Adipocyte (in vitro differentiated cells): ENCODE results near the gene ASTN2.

Source experiments
- DNase-seq: peaks from one replicate; pipeline ENCODE4 v3.0.0-alpha.2; 2015; ENCODE audit warnings: low read depth
- H3K27me3 ChIP-seq: replicated peaks from 2 replicates; pipeline ENCODE4 v1.7.0; 2013; ENCODE audit warnings: mild to moderate bottlenecking, low read length, moderate library complexity; ENCODE audit not compliant: control insufficient read depth, insufficient read depth
- H3K36me3 ChIP-seq: 2 replicates; pipeline ENCODE4 v1.7.0; 2013; ENCODE audit warnings: low read length, mild to moderate bottlenecking, moderate library complexity; ENCODE audit not compliant: control insufficient read depth, insufficient read depth, severe bottlenecking
- H3K4me1 ChIP-seq: 2 replicates; pipeline ENCODE4 v1.7.0; 2013; ENCODE audit warnings: mild to moderate bottlenecking, low read length, moderate library complexity; ENCODE audit not compliant: control insufficient read depth, insufficient read depth
- H3K4me3 ChIP-seq: 2 replicates; pipeline ENCODE4 v1.7.0; 2013; ENCODE audit warnings: mild to moderate bottlenecking, low read length, moderate library complexity
- H3K9ac ChIP-seq: 2 replicates; pipeline ENCODE4 v1.7.0; 2013; ENCODE audit warnings: mild to moderate bottlenecking, low read length, moderate library complexity
- H3K9me3 ChIP-seq: 2 replicates; pipeline ENCODE4 v1.7.0; 2013; ENCODE audit warnings: mild to moderate bottlenecking, low read length, moderate library complexity; ENCODE audit not compliant: control insufficient read depth

ASTN2 gene

DNA sequence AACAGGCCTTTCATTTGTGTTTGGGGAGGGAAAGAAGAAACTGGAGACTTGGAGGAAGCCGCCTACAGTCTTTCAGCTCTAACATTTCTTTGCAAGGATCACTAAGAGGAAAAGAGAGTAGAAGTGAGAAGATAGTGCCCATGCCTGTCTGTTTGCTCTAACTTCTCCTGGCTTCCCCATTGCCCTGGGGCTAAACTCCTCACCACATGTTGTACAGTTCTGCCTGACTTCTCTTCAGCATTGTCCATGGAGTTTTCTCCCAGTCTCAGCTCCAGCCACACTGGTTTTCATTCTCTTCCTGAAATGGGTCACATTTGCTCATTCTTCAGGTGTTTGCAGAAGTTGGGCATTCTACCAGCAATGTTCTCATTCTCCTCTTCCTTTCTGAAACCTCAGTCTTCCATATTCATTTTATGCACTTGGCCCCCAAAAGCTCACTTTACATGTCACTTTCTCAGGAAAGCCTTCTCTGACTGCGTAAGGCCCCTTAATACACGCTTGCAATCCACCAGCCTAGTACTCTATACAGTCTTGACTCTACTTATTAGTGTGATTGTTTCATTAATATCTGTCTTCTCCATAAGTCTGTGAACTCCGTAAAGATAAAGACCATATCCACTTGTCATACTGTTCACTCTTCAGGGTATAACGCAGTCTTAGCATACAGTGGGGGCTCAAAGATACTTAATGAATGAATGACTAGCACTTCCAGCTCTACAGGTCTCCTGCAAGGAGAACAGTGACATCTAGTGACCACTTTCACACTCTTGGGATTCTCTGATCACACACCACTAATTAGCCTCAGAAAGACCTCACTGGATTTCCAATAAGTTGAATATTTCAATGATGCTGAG lies 768.0 kb downstream of the ASTN2 start:
- H3K4me1 ChIP-seq, result peaks cover 34% of the 10 kb centered on the region
- H3K4me3 ChIP-seq, result no peak overlapping the region
- no peak overlapping the region for H3K9ac ChIP-seq
- no peaks in the 10 kb centered on the region for H3K9me3 ChIP-seq
- DNase-seq, result peak; percentile 76
- H3K36me3 ChIP-seq, result no peaks in the 10 kb centered on the region
- no peaks in the 10 kb centered on the region for H3K27me3 ChIP-seq

DNA sequence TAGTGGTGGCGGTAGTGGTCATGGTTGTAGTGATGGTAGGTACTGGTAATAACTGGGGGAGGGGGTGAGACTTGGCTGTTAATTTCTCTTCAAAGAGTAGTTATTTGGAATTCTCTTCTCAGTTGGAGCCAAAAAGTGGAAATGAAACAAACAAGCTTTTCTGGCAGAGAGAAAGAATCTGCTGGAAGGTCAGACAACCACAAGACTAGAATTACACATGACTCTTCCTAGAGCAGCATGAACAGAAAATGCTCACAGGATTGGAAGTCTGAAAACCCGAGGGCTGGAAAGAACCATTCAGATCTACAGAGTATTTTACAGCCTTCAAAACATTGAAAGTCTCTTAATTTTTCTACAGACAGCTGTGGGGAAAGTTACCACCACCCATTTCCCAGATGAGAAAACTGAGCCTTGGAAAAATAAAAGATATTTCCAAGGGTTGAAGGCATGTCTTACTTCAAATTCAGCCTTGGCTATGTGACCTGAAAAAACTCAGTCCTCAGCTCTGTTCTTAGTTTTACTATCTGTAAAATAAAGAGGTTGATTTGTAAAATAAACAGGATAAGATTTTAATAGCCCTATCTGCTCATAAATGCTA lies 770.7 kb downstream of the ASTN2 start:
- DNase-seq, result peak; percentile 77
- no peaks in the 10 kb centered on the region for H3K9me3 ChIP-seq
- no peaks in the 10 kb centered on the region for H3K36me3 ChIP-seq
- no peaks in the 10 kb centered on the region for H3K27me3 ChIP-seq
- no peak overlapping the region for H3K4me3 ChIP-seq
- no peak overlapping the region for H3K9ac ChIP-seq
- H3K4me1 ChIP-seq, result peaks cover 34% of the 10 kb centered on the region

DNA sequence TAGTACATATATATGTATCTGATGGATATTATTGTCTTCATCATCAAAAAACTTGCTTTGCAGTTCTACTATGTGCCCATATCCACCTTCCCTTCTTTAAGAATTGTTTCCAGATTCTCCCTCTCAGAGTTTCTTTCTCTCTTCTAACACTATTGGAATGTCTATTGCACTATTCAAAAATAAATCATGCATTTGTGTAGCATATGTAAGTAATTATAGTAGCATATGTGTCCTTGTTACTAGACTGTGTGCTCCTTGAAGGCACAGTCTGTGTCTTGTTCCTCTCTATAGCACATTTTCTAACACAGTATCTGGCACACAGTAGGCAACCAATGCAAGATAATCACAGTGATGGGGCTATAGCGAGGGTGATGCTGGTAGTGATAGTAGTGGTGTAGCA lies 771.2 kb downstream of the ASTN2 start:
- no peaks in the 10 kb centered on the region for H3K27me3 ChIP-seq
- DNase-seq, result peak; percentile 83
- H3K4me3 ChIP-seq, result no peak overlapping the region
- H3K36me3 ChIP-seq, result no peaks in the 10 kb centered on the region
- H3K9ac ChIP-seq, result no peak overlapping the region
- peaks cover 34% of the 10 kb centered on the region for H3K4me1 ChIP-seq
- H3K9me3 ChIP-seq, result no peaks in the 10 kb centered on the region

DNA sequence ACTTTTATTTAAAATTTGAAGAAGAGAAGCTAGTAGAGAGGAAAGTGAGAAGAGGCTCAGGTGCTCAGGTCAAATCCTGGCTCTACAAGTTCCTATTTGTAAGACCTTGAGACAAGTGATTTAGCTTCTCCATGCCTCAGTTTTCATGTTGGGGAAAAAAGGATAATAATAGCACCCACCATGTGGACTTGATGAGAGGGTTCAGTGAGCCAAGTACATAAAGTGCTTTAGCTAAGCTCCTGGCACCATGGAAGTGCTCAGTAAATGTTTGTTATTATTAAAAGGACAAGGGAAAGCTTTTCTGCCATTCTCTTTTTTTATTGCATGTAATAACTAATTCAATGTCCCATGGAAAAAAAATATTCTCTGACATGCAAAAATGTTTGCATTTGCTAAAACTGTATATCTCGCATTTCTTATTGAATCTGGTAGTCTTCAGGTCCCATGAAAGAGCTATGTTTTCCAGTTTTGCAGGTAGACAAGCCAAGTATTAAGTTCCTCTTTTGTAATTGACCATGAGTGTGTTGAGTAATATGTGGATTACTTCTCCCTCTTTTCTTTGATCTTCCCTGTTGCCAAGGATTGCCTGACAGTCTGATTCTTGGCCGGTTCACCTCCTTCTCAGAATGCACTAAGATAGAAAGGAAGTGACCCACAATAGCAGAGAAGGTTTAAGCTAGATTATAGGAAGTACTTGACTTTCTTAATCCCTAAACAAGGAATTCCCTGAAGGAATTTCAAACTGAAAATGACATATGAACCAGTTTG lies 773.4 kb downstream of the ASTN2 start:
- Histone ChIP-seq H3K4me1 (peaks cover 20% of the 10 kb centered on the region), H3K36me3 (no peaks in the 10 kb centered on the region), H3K9me3 (peaks cover 8% of the 10 kb centered on the region), H3K4me3 (no peak overlapping the region), H3K27me3 (no peaks in the 10 kb centered on the region), H3K9ac (no peak overlapping the region)
- DNase-seq, result peak; percentile 42

DNA sequence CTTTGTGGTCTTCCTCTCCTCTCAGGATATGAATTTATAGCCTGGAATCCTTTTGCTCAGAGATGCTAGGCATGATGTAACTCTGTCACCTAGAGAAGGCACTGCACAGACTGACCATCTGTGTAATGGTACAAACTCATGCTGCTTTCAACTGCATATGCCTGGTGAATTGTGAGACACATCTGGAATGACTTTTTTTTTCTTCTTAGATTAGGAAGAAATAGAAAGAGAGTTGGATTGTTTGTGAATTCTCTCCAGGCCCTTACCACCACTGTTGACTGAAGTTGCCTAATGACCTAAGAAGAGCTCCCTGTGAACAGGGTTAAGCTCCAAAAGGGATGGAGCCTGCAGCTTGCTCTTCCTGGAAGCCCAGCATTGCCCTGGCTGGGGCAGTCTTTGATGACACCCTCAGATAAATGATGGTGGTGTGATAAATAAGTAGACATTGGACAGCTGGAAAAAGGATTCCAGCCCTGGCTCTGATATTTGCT lies 775.6 kb downstream of the ASTN2 start:
- Histone ChIP-seq H3K36me3 (no peaks in the 10 kb centered on the region), H3K4me1 (peaks cover 12% of the 10 kb centered on the region), H3K9ac (no peak overlapping the region), H3K27me3 (no peaks in the 10 kb centered on the region), H3K4me3 (no peak overlapping the region), H3K9me3 (peaks cover 8% of the 10 kb centered on the region)
- peak; percentile 49 for DNase-seq

DNA sequence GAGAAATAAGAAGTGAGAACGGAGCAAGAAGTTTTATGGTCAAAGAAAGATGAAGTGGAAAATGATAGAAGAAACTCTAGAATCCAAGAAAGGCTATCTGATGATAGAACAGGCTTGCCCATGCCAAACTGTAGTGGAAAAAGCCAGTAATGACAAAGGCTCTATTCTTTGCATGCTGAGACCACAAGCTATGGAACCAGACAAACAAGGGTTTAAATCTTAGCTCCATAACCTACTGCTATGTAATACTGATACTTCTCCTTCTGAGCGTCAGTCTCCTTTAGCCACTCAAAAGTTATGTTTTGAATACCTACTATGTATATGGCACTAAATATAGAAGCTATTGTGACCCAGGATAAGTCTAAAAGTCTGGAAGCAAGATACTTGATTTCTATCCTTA lies 778.9 kb downstream of the ASTN2 start:
- peaks cover 17% of the 10 kb centered on the region for H3K4me1 ChIP-seq
- no peak overlapping the region for H3K4me3 ChIP-seq
- H3K9ac ChIP-seq, result no peak overlapping the region
- H3K27me3 ChIP-seq, result no peaks in the 10 kb centered on the region
- no peak for DNase-seq
- no peaks in the 10 kb centered on the region for H3K36me3 ChIP-seq
- H3K9me3 ChIP-seq, result peaks cover 8% of the 10 kb centered on the region

DNA sequence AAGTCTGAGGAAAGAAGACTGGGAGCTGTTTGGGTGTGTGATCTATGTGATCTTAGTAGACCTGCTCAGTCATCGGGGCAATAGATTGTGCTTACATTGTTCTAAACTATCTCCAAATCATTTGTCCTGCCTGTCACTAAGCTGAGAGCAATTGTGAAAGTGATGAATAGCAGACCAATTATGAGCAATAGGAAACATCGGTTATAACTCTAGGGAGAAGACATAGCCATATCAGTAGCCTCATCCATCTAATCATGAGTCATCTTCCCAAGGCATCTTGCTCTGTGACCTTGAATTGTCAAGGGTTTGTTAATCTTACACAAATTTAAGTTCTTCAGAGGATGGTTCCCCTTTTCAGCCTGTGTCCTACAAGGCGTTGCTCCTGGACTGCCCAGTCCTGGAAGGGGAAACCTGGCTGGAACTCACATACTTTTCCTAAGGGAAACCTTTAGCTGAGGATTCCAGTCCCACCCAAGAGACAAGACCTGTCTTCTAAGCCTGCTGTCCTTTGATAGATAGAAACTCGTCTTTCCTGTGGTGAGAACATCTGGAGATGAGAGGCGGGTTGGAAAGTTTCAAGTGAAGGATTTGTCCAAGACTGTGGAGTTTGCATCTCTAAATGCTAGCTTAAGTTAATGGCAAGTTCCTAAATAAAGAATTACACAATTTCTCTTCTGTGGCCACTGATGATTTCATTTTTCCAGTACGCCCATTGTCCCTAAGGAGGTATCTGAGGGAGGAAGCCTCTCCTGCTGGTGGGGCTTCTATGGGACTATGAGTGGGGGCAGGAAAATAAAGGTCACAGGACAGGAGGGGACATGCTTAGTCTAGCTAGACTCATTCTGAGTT lies 781.6 kb downstream of the ASTN2 start:
- H3K4me1 ChIP-seq, result peaks cover 17% of the 10 kb centered on the region
- H3K36me3 ChIP-seq, result no peaks in the 10 kb centered on the region
- H3K9me3 ChIP-seq, result peaks cover 8% of the 10 kb centered on the region
- H3K9ac ChIP-seq, result no peak overlapping the region
- H3K4me3 ChIP-seq, result peak overlapping the region; percentile 22
- H3K27me3 ChIP-seq, result peaks cover 5% of the 10 kb centered on the region
- no peak for DNase-seq

DNA sequence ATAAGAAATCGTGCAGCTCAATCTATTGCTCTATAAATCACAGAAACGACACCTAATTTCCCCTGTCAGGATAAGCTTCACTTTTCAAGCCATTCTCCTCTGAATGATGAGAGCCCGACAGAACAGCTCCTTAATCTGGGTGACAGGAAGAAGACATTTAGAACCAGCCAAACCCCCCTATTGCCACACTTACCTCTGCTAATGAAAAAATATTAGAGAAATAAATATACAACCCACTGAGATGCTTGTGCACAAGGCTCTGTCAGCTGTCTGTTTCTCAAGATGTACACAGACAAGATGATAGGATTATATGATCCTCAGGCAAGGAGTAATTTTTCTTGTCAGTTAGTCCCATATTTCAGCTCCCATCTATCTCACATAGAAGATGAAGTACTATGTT lies 785.2 kb downstream of the ASTN2 start:
- no peak overlapping the region for H3K4me3 ChIP-seq
- H3K4me1 ChIP-seq, result peaks cover 17% of the 10 kb centered on the region
- H3K27me3 ChIP-seq, result peaks cover 9% of the 10 kb centered on the region
- no peaks in the 10 kb centered on the region for H3K9me3 ChIP-seq
- H3K36me3 ChIP-seq, result no peaks in the 10 kb centered on the region
- H3K9ac ChIP-seq, result no peak overlapping the region
- no peak for DNase-seq

DNA sequence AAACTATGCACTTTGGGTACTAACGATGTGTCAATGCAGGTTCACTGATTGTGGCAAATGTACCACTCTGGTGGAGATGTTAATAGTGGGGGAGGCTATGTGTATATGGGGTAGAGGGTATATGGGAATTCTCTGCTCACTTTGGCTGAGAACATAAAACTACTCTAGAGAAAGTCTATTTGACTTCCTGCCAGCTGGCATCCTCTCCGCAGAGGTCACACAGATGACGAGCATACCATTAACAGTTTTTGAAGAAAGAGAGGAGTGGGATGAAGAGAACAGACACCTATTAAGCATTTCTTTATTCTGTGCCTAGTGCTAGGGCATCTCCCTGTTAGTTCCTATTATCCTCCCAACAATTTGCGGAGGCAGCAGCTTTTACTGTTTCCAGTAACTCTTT lies 786.1 kb downstream of the ASTN2 start:
- Histone ChIP-seq H3K27me3 (peaks cover 9% of the 10 kb centered on the region), H3K9ac (no peak overlapping the region), H3K4me1 (peaks cover 18% of the 10 kb centered on the region), H3K36me3 (no peaks in the 10 kb centered on the region), H3K4me3 (no peak overlapping the region), H3K9me3 (no peaks in the 10 kb centered on the region)
- no peak for DNase-seq

DNA sequence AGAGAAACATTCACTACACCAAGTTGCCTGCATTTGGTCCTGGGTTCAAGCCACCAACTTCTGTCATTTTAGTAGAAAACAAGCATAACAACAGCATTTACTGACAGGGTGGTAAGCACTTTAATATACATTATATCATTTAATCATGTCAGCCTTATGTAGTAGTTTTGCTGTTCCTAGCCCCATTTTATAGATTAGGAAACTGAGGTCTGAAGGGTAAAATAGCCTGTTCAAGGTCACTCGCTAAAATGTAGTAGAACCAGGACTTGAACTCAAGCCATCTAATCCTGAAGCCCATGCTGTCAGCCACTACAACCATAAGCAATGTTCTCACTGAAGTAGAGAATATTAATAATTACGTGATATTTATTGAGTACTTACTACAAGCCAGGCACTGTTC lies 787.4 kb downstream of the ASTN2 start:
- no peaks in the 10 kb centered on the region for H3K9me3 ChIP-seq
- no peak for DNase-seq
- H3K36me3 ChIP-seq, result no peaks in the 10 kb centered on the region
- no peak overlapping the region for H3K4me3 ChIP-seq
- no peak overlapping the region for H3K9ac ChIP-seq
- H3K27me3 ChIP-seq, result peaks cover 9% of the 10 kb centered on the region
- H3K4me1 ChIP-seq, result peaks cover 16% of the 10 kb centered on the region
